ENCODE results near the gene EPHA10.

The EPHA10 gene

GRCh38 chr1:37734629-37735591, 30.0 kb downstream of the EPHA10 start:
- DNase-seq (ENCODE audit: low spot score in 2 of 2) (no peak), ATAC-seq (ENCODE audit: low read depth) (no peak)
- Mint-ChIP-seq H3K27me3 (peaks cover 15% of the 10 kb centered on the region), H3K4me1 (no peaks in the 10 kb centered on the region), H3K4me3 (no peak overlapping the region), H3K36me3 (peaks cover 5% of the 10 kb centered on the region), H3K27ac (no peak overlapping the region), H3K9me3 (peaks cover 2% of the 10 kb centered on the region)

- Mint-ChIP-seq H3K27me3 (peaks cover 23% of the 10 kb centered on the region), H3K4me1 (no peaks in the 10 kb centered on the region), H3K9me3 (peaks cover 2% of the 10 kb centered on the region)
These were observed 32.7 kb downstream of the EPHA10 start for GRCh38 chr1:37732111-37732780.

GRCh38 chr1:37731312-37732019, 33.5 kb downstream of the EPHA10 start:
- Mint-ChIP-seq H3K4me3 (no peak overlapping the region), H3K4me1 (no peaks in the 10 kb centered on the region), H3K27me3 (peaks cover 21% of the 10 kb centered on the region), H3K9me3 (no peaks in the 10 kb centered on the region), H3K36me3 (peaks cover 5% of the 10 kb centered on the region), H3K27ac (no peak overlapping the region)
- DNase-seq (ENCODE audit: low spot score in 2 of 2) (no peak), ATAC-seq (ENCODE audit: low read depth) (no peak)

More at GRCh38 chr1:37732111-37732780, 32.7 kb downstream of the EPHA10 start:
- Mint-ChIP-seq H3K4me3 (no peak overlapping the region), H3K27ac (no peak overlapping the region), H3K36me3 (peaks cover 5% of the 10 kb centered on the region)
- ATAC-seq (ENCODE audit: low read depth) (no peak), DNase-seq (ENCODE audit: low spot score in 2 of 2) (no peak)

GRCh38 chr1:37730376-37730775, 34.5 kb downstream of the EPHA10 start:
- DNase-seq (ENCODE audit: low spot score in 2 of 2) (no peak), ATAC-seq (ENCODE audit: low read depth) (no peak)
- Mint-ChIP-seq H3K4me1 (no peaks in the 10 kb centered on the region), H3K27me3 (peaks cover 26% of the 10 kb centered on the region), H3K36me3 (peaks cover 5% of the 10 kb centered on the region), H3K4me3 (no peak overlapping the region), H3K27ac (no peak overlapping the region), H3K9me3 (no peaks in the 10 kb centered on the region)

GRCh38 chr1:37728416-37728815, 36.5 kb downstream of the EPHA10 start:
- H3K9me3 Mint-ChIP-seq, result no peaks in the 10 kb centered on the region
- H3K4me3 Mint-ChIP-seq, result no peak overlapping the region
- no peak overlapping the region for H3K27ac Mint-ChIP-seq
- no peaks in the 10 kb centered on the region for H3K36me3 Mint-ChIP-seq
- H3K4me1 Mint-ChIP-seq, result no peaks in the 10 kb centered on the region
- DNase-seq (ENCODE audit: low spot score in 2 of 2) (no peak), ATAC-seq (ENCODE audit: low read depth) (no peak)
- H3K27me3 Mint-ChIP-seq, result peaks cover 27% of the 10 kb centered on the region

GRCh38 chr1:37726751-37727585, 38.0 kb downstream of the EPHA10 start:
- Mint-ChIP-seq H3K36me3 (no peaks in the 10 kb centered on the region), H3K27ac (no peak overlapping the region), H3K27me3 (peaks cover 22% of the 10 kb centered on the region), H3K9me3 (no peaks in the 10 kb centered on the region), H3K4me1 (no peaks in the 10 kb centered on the region), H3K4me3 (no peak overlapping the region)
- DNase-seq (ENCODE audit: low spot score in 2 of 2) (no peak), ATAC-seq (ENCODE audit: low read depth) (no peak)

GRCh38 chr1:37725851-37726613, 38.9 kb downstream of the EPHA10 start:
- H3K36me3 Mint-ChIP-seq, result no peaks in the 10 kb centered on the region
- no peak for ATAC-seq (ENCODE audit: low read depth)
- peaks cover 22% of the 10 kb centered on the region for H3K27me3 Mint-ChIP-seq

GRCh38 chr1:37724575-37724974, 40.3 kb downstream of the EPHA10 start:
- no peak for DNase-seq (ENCODE audit: low spot score in 2 of 2)
- H3K27ac Mint-ChIP-seq, result no peak overlapping the region

More at GRCh38 chr1:37725851-37726613, 38.9 kb downstream of the EPHA10 start:
- Mint-ChIP-seq H3K4me1 (no peaks in the 10 kb centered on the region), H3K27ac (no peak overlapping the region), H3K4me3 (no peak overlapping the region), H3K9me3 (no peaks in the 10 kb centered on the region)
- DNase-seq (ENCODE audit: low spot score in 2 of 2), result no peak

GRCh38 chr1:37723390-37724078, 41.4 kb downstream of the EPHA10 start:
- Mint-ChIP-seq H3K27ac (no peak overlapping the region), H3K36me3 (no peaks in the 10 kb centered on the region), H3K9me3 (no peaks in the 10 kb centered on the region), H3K27me3 (peaks cover 24% of the 10 kb centered on the region), H3K4me3 (no peak overlapping the region), H3K4me1 (no peaks in the 10 kb centered on the region)
- DNase-seq (ENCODE audit: low spot score in 2 of 2) (no peak), ATAC-seq (ENCODE audit: low read depth) (no peak)

More at GRCh38 chr1:37724575-37724974, 40.3 kb downstream of the EPHA10 start:
- no peak overlapping the region for H3K4me3 Mint-ChIP-seq
- H3K9me3 Mint-ChIP-seq, result no peaks in the 10 kb centered on the region
- ATAC-seq (ENCODE audit: low read depth), result no peak
- no peaks in the 10 kb centered on the region for H3K4me1 Mint-ChIP-seq
- no peaks in the 10 kb centered on the region for H3K36me3 Mint-ChIP-seq
- H3K27me3 Mint-ChIP-seq, result peaks cover 23% of the 10 kb centered on the region

GRCh38 chr1:37723072-37723389, 41.9 kb downstream of the EPHA10 start:
- H3K4me1 Mint-ChIP-seq, result no peaks in the 10 kb centered on the region
- DNase-seq (ENCODE audit: low spot score in 2 of 2) (no peak), ATAC-seq (ENCODE audit: low read depth) (no peak)
- H3K36me3 Mint-ChIP-seq, result no peaks in the 10 kb centered on the region
- peaks cover 19% of the 10 kb centered on the region for H3K27me3 Mint-ChIP-seq
- no peak overlapping the region for H3K4me3 Mint-ChIP-seq
- no peak overlapping the region for H3K27ac Mint-ChIP-seq
- no peaks in the 10 kb centered on the region for H3K9me3 Mint-ChIP-seq

- ATAC-seq (ENCODE audit: low read depth), result no peak
- H3K36me3 Mint-ChIP-seq, result no peaks in the 10 kb centered on the region
- H3K27me3 Mint-ChIP-seq, result peaks cover 16% of the 10 kb centered on the region
- DNase-seq (ENCODE audit: low spot score in 2 of 2), result no peak
- no peaks in the 10 kb centered on the region for H3K9me3 Mint-ChIP-seq
- H3K27ac Mint-ChIP-seq, result no peak overlapping the region
- H3K4me3 Mint-ChIP-seq, result no peak overlapping the region
- H3K4me1 Mint-ChIP-seq, result no peaks in the 10 kb centered on the region
These were observed 42.5 kb downstream of the EPHA10 start for GRCh38 chr1:37722181-37723071.

GRCh38 chr1:37721565-37721964, 43.4 kb downstream of the EPHA10 start:
- Mint-ChIP-seq H3K9me3 (no peaks in the 10 kb centered on the region), H3K27me3 (peaks cover 16% of the 10 kb centered on the region), H3K4me3 (no peak overlapping the region), H3K4me1 (no peaks in the 10 kb centered on the region), H3K36me3 (no peaks in the 10 kb centered on the region), H3K27ac (no peak overlapping the region)
- DNase-seq (ENCODE audit: low spot score in 2 of 2) (no peak), ATAC-seq (ENCODE audit: low read depth) (no peak)

Measured in memory B cell (primary cell).